K562 (cell line): ENCODE data around the gene SEMA4F. TPM values are rescaled to one million over a fixed set of nuclear protein-coding genes. Genes with fewer than 3 reads are reported as not detected.

Experiments
- BDP1 ChIP-seq: IDR thresholded peaks from 3 replicates; pipeline ENCODE4 v1.6.1; 2011; ENCODE audit not compliant: insufficient read length, insufficient read depth
- CSDE1 ChIP-seq, 2 experiments: fragments of 450-650 bp; IDR thresholded peaks; 2 replicates each; pipeline ENCODE4 v1.6.1; 2016; ENCODE audit warnings: mild to moderate bottlenecking in 1 of 2
- DDX20 ChIP-seq: fragments of 450-650 bp; IDR thresholded peaks from 2 replicates; pipeline ENCODE4 v1.6.1; 2016; ENCODE audit warnings: missing genetic modification characterization, low read depth, mild to moderate bottlenecking, missing compliant biosample characterization, moderate library complexity
- DPF2 ChIP-seq: fragments of 450-650 bp; IDR thresholded peaks from 2 replicates; pipeline ENCODE4 v1.6.1; 2016
- HINFP ChIP-seq: fragments of 450-650 bp; conservative IDR thresholded peaks from 2 replicates; pipeline ENCODE4 v1.6.1; 2016; ENCODE audit warnings: missing genetic modification characterization, low read depth, mild to moderate bottlenecking, control low read depth, missing compliant biosample characterization
- ILK ChIP-seq: fragments of 450-650 bp; IDR thresholded peaks from 2 replicates; pipeline ENCODE4 v1.6.1; 2016; ENCODE audit warnings: missing genetic modification characterization, low read depth, mild to moderate bottlenecking, missing compliant biosample characterization, moderate library complexity, borderline replicate concordance
- KLF1 ChIP-seq: fragments of 450-650 bp; IDR thresholded peaks from 2 replicates; pipeline ENCODE4 v1.6.1; 2016; ENCODE audit warnings: missing genetic modification characterization, missing compliant biosample characterization
- KLF6 ChIP-seq: fragments of 250-450 bp; sonication (Bioruptor Pico); IDR thresholded peaks from 2 replicates; pipeline ENCODE4 v1.4.0; 2020; ENCODE audit warnings: mild to moderate bottlenecking, moderate library complexity, borderline replicate concordance
- MYC ChIP-seq, 2 experiments: fragments of 250-450 bp in 1 of 2; sonication (Bioruptor Pico) in 1 of 2; IDR thresholded peaks; 2 replicates each; pipeline versions ENCODE4 v1.5.1 to v1.6.1; 2012 to 2021; ENCODE audit warnings: low read depth in 2 of 2, borderline replicate concordance in 1 of 2, improper control_type of control experiment in 1 of 2, low read length in 1 of 2, mild to moderate bottlenecking in 1 of 2, moderate library complexity in 1 of 2
- NFXL1 ChIP-seq: fragments of 450-650 bp; formaldehyde crosslinking; IDR thresholded peaks from 2 replicates; pipeline ENCODE4 v1.4.0; 2021; ENCODE audit warnings: mild to moderate bottlenecking
- PTRF ChIP-seq: fragments of 450-650 bp; IDR thresholded peaks from 2 replicates; pipeline ENCODE4 v1.6.1; 2016; ENCODE audit warnings: mild to moderate bottlenecking, missing genetic modification characterization, missing compliant biosample characterization
- RBM34 ChIP-seq: fragments of 200-400 bp; formaldehyde crosslinking; IDR thresholded peaks from 2 replicates; pipeline ENCODE4 v1.6.1; 2018; ENCODE audit warnings: low read length, borderline replicate concordance; ENCODE audit not compliant: insufficient read depth
- TBP ChIP-seq: optimal IDR thresholded peaks from 2 replicates; pipeline ENCODE3; 2011; ENCODE audit warnings: low read depth, low read length, improper control_type of control experiment
- TEAD2 ChIP-seq: fragments of 450-650 bp; IDR thresholded peaks from 2 replicates; pipeline ENCODE4 v1.6.1; 2016; ENCODE audit warnings: missing genetic modification characterization, control low read depth, missing compliant biosample characterization
- ZBTB2 ChIP-seq: fragments of 450-650 bp; IDR thresholded peaks from 2 replicates; pipeline ENCODE4 v1.6.1; 2016; ENCODE audit warnings: antibody characterized with exemption
- ZBTB7A ChIP-seq: IDR thresholded peaks from 2 replicates; pipeline ENCODE4 v1.6.1; 2011; ENCODE audit warnings: low read depth, mild to moderate bottlenecking, low read length, moderate library complexity, borderline replicate concordance; ENCODE audit not compliant: control insufficient read depth
- ZNF133 ChIP-seq: fragments of 250-450 bp; sonication (Bioruptor Pico); IDR thresholded peaks from 2 replicates; pipeline ENCODE4 v1.4.0; 2020; ENCODE audit warnings: mild to moderate bottlenecking
- ZNF23 ChIP-seq: fragments of 250-450 bp; sonication (Bioruptor Pico); IDR thresholded peaks from 2 replicates; pipeline ENCODE4 v1.4.0; 2020; ENCODE audit warnings: mild to moderate bottlenecking
- ZNF77 ChIP-seq: fragments of 250-450 bp; sonication (Bioruptor Pico); IDR thresholded peaks from 2 replicates; pipeline ENCODE4 v1.5.0; 2020
- ZNF79 ChIP-seq: fragments of 250-450 bp; sonication (Bioruptor Pico); IDR thresholded peaks from 2 replicates; pipeline ENCODE4 v1.4.0; 2020; ENCODE audit warnings: low read depth, mild to moderate bottlenecking, moderate library complexity
- polyA plus RNA-seq, 8 experiments: library from polyadenylated mRNA; depleted of rRNA in 4 of 8; stranded (reverse) in 5 of 8; unstranded in 3 of 8; fragments of >200 nt; fragmentation: Nextera tagmentation in 2 of 8; fragmentation: Illumina TruSeq in 1 of 8; extraction: Ambion mirVana in 2 of 8; extraction: Trizol in 1 of 8; gene quantifications; 2 replicates each; pipeline versions ENCODE4 v1.2.1 to v1.2.3, GENCODE V29; 2011 to 2014; ENCODE audit warnings: inconsistent platforms in 1 of 8, missing spikeins in 1 of 8
- total RNA-seq, 7 experiments: library from RNA; depleted of rRNA in 6 of 7; stranded (reverse); fragments of >200 nt in 6 of 7; fragmentation: Illumina TruSeq in 2 of 7; extraction: Trizol in 2 of 7; gene quantifications; 2 replicates each; pipeline versions ENCODE4 v1.2.1 to v1.2.3, GENCODE V29; 2011 to 2021; ENCODE audit warnings: low replicate concordance in 1 of 7
- TF ChIP-seq, protein P1 (sequence below): sonication (generic); formaldehyde crosslinking; IDR thresholded peaks from 2 replicates; pipeline ENCODE4 v1.8.0; 2022; ENCODE audit warnings: mild to moderate bottlenecking, missing genetic modification reagents

SEMA4F gene
- total and polyA plus RNA-seq, 9 of the 15 experiments (the other 6 are each of a cell fraction or from before 2014, with no cell fraction given): 0.08 to 1.6 (median 0.33) TPM

GRCh38 chr2:74625658-74626425 is 28.2 kb upstream of the SEMA4F start (continued):
- TF ChIP-seq DDX20 (tag): peak; percentile 12; the same call in 1 of the 2 replicates
- TF ChIP-seq ZNF23 (CRISPR knock-in tag): no peak
- no peak for TF ChIP-seq RBM34
- no peak for TF ChIP-seq ILK
- peak; percentile 90 for TF ChIP-seq DPF2
- no peak for TF ChIP-seq ZNF77 (CRISPR knock-in tag)
- peak; percentile 81 for TF ChIP-seq MYC (IDR thresholded peaks at IDR 0.05; ENCODE audit: low read depth, low read length)
- TF ChIP-seq MYC (CRISPR knock-in tag; IDR thresholded peaks at IDR 0.05; ENCODE audit: borderline replicate concordance, low read depth): no peak
- TF ChIP-seq BDP1: no peak
- no peak for TF ChIP-seq CSDE1 (IDR thresholded peaks at IDR 0.05)
- TF ChIP-seq TEAD2 (tag): peak; percentile 61; the same call in 1 of the 2 replicates
- no peak for TF ChIP-seq TBP
- no peak for TF ChIP-seq ZBTB7A
- 0 out of 2 replicates have a peak, but pooled peaks have one; percentile 57 for TF ChIP-seq KLF1 (tag)
- TF ChIP-seq ZNF79 (CRISPR knock-in tag): no peak; the same call in 1 of the 2 replicates
- 0 out of 2 replicates have a peak, but pooled peaks have one; percentile 16 for TF ChIP-seq KLF6 (CRISPR knock-in tag)
- TF ChIP-seq, protein P1, sequence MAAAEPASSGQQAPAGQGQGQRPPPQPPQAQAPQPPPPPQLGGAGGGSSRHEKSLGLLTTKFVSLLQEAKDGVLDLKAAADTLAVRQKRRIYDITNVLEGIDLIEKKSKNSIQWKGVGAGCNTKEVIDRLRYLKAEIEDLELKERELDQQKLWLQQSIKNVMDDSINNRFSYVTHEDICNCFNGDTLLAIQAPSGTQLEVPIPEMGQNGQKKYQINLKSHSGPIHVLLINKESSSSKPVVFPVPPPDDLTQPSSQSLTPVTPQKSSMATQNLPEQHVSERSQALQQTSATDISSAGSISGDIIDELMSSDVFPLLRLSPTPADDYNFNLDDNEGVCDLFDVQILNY: no peak
- TF ChIP-seq NFXL1 (CRISPR knock-in tag): peak; percentile 67; the same call in 1 of the 2 replicates
- TF ChIP-seq PTRF: peak; percentile 50; the same call in 1 of the 2 replicates
- TF ChIP-seq ZBTB2: no peak
- peak; percentile 49; the same call in 1 of the 2 replicates for TF ChIP-seq HINFP (tag)
- TF ChIP-seq ZNF133 (CRISPR knock-in tag): no peak
